ENCODE data around the gene B3GNT2. TPM values are rescaled to one million over a fixed set of nuclear protein-coding genes. Genes with fewer than 3 reads are reported as not detected.

The B3GNT2 gene
- polyA plus RNA-seq, 3 donors: 26.3 to 38.1 (median 32.7) TPM

DNA sequence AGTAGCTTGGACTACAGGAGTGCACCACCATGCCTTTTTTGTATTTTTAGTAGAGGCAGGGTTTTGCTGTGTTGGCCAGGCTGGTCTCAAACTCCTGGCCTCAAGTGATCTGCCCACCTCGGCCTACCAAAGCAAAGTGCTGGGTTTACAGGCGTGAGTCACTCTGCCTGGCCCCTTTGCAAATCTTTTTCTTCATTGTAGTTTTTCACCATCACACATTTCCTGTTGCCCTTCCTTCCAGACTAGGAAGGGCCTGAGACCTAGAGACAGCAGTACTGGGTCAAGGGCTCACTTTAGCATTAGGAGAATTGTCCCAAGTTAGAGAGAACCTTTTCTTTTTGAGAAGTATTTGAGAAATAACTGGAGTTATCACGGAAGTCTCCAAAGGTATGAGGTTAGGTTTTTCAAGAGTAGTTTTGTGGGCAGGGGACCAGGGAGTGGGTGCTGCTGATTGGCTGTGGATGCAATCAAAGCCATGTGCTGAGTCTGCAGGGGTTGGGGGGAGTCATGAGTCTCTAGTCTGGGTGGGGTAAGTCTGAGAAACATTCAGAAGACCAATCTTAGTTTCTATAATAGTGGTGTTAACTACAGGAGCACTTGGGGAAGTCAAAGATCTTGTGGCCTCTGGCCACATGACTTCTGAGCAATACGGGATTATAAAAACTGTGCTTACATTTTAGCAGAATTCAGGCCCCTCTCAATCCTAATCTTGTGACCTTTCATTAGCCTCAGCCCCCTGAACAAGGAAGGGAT, 23.7 kb downstream of the B3GNT2 start:
- no peak for DNase-seq (ENCODE audit: extremely low read depth in 1 of 11, low read depth in 9 of 11, low spot score in 4 of 11)

DNA sequence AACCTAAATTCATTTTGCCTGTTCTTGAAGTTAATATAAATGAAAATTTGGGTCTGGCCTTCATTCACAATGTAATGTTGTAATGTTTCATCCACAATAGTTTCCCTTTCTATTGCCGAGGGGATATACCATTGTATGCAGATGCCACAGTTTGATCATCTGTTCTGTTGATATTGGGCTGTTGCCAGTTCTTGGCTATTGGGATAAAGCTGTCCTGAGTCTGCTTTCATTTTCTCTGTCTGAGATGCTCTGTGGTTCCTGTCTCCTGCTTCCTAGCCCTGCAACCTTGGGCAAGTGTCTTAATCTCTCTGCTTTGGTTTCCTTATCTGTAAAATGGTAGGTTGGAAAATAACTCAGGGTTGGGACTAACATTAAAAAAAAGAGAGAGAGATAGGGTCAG, 25.2 kb downstream of the B3GNT2 start:
- no peak for DNase-seq (ENCODE audit: extremely low read depth in 1 of 11, low read depth in 9 of 11, low spot score in 4 of 11)

DNA sequence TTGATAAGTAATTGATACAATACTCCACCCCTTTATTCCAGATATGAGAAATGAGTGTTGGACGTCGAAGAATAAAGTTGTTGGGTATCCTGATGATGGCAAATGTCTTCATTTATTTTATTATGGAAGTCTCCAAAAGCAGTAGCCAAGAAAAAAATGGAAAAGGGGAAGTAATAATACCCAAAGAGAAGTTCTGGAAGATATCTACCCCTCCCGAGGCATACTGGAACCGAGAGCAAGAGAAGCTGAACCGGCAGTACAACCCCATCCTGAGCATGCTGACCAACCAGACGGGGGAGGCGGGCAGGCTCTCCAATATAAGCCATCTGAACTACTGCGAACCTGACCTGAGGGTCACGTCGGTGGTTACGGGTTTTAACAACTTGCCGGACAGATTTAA, 26.3 kb downstream of the B3GNT2 start:
- DNase-seq (ENCODE audit: extremely low read depth in 1 of 11, low read depth in 9 of 11, low spot score in 4 of 11): no peak

DNA sequence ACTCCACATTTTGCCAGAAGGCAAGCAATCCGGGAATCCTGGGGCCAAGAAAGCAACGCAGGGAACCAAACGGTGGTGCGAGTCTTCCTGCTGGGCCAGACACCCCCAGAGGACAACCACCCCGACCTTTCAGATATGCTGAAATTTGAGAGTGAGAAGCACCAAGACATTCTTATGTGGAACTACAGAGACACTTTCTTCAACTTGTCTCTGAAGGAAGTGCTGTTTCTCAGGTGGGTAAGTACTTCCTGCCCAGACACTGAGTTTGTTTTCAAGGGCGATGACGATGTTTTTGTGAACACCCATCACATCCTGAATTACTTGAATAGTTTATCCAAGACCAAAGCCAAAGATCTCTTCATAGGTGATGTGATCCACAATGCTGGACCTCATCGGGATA, 26.8 kb downstream of the B3GNT2 start:
- DNase-seq (ENCODE audit: extremely low read depth in 1 of 11, low read depth in 9 of 11, low spot score in 4 of 11): no peak

DNA sequence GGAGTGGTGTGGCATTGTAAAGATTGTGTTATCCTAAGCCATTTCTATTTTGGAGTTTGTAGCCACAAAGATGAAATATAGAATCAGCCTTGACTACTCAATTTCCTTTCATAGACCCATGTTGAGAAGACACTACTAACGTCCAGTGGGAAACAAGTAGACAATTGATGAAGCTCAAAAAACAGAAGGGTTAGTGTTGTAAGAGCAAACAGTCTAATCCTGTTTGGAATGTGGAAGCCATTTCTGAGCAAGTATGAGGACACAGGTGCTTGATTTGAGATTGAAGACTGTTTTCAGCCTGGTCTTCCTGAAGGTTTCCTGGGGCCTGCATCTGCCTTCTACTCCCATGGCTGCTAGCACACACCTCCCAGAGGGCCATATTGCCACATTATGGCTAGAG, 29.1 kb downstream of the B3GNT2 start:
- no peak for DNase-seq (ENCODE audit: extremely low read depth in 1 of 11, low read depth in 9 of 11, low spot score in 4 of 11)

DNA sequence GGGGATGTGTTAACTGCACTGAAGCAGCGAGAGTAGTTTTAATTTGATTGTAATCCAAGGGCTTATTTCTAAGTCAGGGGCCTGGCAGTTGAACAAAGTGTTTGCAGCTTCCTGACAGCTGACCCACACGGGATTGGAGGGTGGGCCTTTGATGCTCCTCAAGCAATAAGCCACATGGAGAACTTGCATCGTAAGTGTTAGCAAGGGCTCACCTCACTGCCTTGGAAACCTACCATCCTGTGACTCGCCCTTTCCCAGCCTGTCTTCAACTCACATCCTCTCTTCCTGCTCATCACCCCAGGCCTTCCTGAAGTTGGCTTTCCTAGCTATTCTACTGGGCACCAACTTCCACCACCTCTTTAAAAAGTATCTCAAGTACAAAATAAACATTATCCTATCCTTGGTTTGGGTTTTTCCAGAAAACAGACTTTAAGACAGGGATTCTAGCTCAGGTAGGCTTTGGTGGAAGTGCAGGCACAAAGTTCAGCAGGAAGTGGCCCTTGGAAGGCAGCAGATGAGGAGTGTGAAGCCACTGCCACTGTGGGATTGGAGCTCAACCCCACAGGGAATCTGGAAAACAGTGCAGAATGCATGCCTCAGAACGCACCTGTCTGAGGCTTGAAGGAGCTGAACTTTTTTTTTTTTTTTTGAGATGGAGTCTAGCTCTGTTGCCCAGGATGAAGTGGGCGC, 31.6 kb downstream of the B3GNT2 start:
- no peak for DNase-seq (ENCODE audit: extremely low read depth in 1 of 11, low read depth in 9 of 11, low spot score in 4 of 11)

DNA sequence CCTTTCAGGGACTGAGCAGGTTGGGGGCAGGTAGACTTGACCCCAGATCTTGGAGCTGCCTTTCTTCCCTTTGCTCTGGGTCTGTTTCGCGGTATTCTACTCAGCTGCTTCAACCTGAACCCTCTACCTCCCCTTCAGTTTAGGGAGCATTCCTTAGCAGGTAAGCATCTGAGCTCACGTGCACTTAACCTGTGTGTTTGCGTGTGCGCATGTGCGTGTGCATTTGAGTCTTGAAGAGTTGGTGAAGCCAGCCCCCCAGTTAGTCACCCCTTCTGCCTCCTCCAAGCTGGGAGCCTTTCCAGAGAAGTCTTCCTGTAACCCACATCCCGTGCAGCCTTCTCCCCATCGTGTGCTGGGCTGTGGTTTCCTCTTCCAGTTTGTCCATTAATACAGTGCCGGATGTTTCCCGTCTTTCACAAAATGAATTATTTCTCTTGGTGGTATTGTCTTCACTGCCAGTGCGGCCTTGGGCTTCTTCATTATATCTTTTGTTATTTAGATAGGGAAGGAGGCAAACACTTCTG, 33.2 kb downstream of the B3GNT2 start:
- no peak for DNase-seq (ENCODE audit: extremely low read depth in 1 of 11, low read depth in 9 of 11, low spot score in 4 of 11)

DNA sequence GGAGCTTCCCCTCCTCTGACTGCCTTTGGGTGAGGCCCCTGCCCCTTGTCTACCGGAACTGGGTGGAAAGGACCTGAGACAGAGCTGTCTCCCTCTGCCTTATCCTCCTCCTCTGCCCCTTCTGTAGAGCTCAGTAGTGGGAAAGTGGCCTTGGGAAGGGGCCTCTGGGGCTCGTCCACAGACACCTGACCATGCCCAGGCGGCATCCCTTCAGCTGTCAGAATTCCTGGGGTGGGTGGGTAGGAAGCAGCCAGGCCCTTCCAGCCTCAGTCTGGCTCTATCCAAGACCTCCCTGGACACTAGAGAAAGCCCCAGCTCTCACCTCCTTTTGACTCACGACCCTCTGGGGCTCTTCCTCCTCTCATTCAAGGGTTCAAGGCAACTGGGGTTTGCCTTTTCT, 35.6 kb downstream of the B3GNT2 start:
- no peak for DNase-seq (ENCODE audit: extremely low read depth in 1 of 11, low read depth in 9 of 11, low spot score in 4 of 11)

DNA sequence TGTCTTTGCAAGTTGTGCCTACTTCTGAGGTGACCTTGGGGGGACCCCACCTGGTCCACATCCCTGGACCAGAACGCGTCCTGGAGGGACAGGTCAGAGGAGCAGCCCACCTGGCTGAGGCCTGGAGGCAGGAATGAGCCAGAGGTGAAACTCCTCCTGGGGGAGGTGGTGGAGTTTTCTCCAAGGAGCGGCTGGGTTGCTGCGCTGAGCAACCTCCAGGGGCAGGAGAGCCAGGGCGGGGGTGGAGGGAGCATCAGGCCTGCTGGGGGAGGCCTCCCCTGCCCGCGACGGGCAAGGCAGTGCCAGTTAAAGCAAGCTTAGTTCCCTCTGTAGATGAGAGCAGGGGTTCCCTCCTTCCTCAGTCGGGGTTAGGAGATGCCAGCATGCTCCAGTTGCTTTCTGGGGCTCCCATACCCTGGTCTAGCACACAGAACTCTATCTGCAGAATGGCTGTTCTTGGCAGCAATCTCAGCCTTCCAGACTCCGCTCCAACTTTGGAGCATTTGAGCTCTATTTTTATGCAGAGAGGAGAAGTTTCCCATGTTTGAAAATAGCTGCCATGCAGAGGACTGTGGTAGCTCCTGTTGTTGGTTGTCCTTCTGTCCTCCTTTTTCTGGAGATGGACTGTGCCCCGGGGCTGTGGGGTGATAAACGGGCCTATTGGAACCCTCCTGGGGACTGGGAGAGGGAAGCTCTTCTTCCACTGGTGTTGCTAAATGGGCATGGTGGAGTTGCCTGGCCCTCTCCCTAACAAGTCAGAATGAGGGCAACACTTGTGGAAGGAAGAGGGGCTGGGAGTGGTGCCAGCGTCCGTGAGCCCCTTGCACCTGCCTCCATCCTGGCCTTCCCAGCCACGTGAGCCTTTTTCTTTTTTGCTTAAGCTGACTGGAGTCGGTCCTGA, 39.1 kb downstream of the B3GNT2 start:
- no peak for DNase-seq (ENCODE audit: extremely low read depth in 1 of 11, low read depth in 9 of 11, low spot score in 4 of 11)

DNA sequence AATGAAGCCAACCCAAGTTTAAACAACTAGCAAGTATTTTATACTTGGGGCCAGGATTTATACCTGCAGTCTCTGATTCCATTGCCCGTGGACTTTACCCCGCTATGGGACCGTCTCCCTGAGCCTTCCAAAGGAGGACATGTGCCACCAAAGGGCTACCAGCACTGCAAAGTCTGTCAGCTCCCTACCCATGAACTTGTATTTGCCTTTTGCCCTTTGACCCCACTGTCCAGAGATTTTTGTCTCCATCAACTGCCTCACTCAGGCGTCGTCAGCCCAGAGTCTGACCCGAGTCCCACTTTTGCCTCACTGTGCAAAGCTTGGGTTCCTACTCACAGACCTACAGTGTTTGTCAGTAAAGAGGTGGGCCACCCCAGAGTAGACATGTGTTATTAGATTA, 40.6 kb downstream of the B3GNT2 start:
- no peak for DNase-seq (ENCODE audit: extremely low read depth in 1 of 11, low read depth in 9 of 11, low spot score in 4 of 11)

DNA sequence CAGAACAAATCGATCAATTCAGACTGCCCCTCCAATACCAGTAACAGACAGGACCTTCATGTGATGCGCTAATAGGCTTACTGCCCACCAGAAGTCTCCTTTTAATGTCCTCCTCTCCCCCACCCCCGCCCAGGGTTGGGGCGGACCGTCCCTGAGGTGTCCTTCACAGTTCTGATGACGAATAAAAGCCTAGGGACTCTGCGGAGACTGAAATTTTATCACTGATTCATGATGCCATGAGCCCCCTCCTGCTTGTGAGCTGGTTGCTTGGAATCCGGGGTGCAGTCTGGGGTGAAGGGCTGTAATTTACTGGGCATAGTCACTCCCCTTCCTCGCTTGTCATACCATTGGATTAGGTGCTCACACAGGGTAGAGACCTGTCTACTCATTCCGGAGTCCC, 42.3 kb downstream of the B3GNT2 start:
- no peak for DNase-seq (ENCODE audit: extremely low read depth in 1 of 11, low read depth in 9 of 11, low spot score in 4 of 11)

DNA sequence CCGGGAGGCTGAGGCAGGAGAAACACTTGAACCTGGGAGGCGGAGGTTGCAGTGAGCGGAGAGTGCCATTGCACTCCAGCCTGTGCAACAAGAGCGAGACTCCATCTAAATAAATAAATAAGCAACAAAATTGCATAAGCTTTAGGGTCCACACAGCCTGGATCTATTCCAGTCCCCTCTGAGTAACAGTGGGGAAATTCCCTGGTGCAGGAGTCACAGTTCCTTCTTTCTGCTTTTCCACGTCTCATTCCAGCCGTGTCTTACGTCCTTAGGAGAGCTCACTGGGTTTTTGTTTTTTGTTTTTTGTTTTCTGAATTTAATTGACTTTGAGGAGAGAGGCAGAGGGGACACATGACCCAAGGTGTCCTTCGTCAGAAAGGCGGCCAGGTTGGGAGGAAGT, 44.6 kb downstream of the B3GNT2 start:
- no peak for DNase-seq (ENCODE audit: extremely low read depth in 1 of 11, low read depth in 9 of 11, low spot score in 4 of 11)

DNA sequence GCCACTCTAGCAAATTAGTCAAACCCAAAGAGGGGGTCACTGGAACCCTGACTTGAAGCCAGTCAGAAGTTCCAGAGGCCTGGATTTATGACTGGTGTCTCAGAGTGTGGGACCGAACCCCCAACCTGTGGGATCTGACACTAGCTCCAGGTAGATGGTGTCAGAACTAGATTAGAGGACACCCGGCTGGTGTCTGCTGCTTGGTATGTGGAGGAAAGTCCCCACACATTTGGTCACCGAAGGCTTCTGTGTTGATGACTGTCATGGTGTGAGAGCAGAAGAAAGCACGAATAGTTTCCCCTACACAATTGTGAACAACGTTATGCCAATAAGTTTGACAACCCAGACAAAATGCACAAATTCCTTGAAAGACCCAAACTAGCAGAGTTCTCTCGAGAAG, 48.1 kb downstream of the B3GNT2 start:
- no peak for DNase-seq (ENCODE audit: extremely low read depth in 1 of 11, low read depth in 9 of 11, low spot score in 4 of 11)

DNA sequence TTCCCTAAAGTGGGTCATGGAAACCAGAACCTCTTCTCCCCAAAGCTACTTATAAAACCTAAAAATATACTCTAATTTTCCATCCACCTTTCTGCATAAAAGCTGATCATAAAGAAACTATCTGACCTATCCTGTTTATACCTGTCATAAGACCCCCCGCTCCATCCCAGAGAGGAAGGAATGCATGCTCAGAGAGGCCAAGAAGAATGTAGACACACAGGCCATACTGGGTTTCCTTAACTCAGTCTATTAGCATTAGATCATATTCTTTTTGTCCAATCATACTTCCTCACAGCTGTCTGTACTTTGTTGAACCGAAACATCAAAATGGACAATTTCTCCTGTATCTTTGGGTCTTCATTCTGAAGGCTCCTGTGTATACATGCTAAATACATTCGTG, 52.3 kb downstream of the B3GNT2 start:
- no peak for DNase-seq (ENCODE audit: extremely low read depth in 1 of 11, low read depth in 9 of 11, low spot score in 4 of 11)

DNA sequence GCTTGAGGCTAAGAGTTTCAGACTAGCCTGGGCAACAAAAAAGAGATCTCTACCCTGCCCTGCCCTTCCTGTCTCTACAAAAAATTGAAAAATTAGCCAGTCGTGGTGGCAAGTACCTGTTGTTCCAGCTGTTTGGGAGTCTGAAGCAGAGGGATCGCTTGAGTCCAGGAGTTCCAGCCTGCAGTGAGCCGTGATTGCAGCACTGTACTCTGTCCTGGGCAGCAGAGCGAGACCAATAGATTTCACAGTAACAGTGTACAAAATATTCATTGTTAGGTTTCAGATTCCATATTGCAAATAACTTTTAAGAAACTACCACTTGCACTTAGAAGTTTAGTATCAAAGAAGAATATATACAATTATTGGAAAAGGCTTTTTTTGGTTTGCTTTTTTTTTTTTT, 54.3 kb downstream of the B3GNT2 start:
- DNase-seq (ENCODE audit: extremely low read depth in 1 of 11, low read depth in 9 of 11, low spot score in 4 of 11): no peak

DNA sequence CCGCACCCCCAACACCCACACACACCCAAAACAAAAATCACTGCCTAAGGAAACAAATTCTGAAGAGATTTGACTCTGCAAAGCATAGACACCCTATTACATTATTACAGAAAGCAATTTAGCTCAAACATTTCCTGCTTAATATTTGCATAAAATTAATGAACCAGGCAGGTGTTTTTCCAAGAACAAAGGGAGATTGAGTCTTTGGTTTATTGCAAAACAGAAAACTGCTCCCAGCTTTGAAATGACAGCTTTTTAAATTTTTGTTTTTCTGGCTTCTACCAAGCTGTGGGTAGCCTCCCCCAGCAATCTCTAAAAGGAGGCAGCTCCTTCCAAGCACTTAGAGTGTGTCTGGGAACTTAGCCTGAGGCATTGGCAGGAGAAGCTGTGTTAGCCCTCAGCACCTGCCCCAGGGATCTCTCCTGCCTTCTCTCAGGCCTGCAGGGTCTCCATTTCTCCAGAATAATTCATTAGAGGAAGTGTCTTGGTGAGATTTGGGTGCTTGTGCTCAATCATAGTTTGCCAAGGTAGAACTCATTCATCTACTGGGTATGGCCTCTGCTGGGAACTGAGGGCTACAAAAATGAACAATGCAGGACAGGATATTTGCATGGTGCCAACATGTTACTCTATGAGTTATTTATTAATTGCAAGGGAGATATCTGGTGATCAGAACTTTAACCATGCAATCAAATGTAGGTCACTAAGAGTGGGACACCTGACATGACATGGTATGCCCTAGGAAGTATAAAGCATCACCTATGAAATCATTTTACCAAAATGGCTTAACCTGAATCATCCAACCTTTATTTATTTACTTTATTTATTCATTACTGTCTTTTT, 58.7 kb downstream of the B3GNT2 start:
- DNase-seq (ENCODE audit: extremely low read depth in 1 of 11, low read depth in 9 of 11, low spot score in 4 of 11): no peak

DNA sequence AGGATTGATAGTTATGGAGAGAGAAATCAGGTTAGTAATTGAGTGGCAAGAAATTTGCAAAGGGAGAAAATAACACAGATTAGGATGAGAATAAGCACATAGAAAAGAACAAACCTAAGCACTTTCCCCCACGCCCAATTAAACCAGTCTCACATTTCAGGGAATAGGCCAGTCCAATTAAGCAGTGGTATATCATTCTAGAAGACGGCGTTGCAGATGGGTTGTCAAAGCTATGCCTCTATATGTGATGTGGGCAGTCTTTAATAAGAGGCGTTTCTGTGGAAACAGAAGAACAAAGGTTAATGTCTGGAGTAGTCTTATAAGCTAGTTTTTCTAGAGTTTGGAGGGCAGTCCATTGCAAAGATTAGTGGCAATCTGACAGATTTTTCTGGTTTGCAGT, 61.6 kb downstream of the B3GNT2 start:
- peak in 4 of 11 donors; percentile 10 to 42 (median 20) for DNase-seq (ENCODE audit: extremely low read depth in 1 of 11, low read depth in 9 of 11, low spot score in 4 of 11)

DNA sequence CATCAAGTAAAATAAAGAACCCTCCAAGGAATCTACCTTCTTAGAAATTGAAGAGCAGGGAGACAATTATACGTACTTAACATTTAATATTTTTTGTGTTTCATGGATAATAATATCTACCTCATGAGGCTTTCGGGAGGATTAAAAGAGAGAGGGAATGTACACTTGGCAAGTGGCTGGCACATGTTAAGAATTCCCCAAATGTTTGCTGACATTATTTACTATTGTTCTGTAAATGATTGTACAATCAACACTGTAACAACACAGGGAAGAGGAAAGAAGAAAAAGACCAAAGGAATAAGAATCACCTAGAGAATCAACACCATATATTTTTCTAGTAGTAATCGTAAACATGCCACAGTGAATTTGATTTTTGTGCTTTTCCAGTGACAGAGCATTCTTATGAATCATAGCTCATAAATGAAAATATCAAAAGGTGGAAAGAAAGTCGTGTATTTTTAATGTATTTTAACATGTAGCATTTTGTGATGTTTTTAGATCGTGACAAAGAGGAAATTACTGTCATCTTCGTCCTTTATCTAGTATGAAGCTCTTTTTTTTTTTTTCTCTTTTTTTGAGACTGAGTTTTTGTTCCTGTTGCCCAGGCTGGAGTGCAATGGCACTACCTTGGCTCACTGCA, 67.3 kb downstream of the B3GNT2 start:
- DNase-seq (ENCODE audit: extremely low read depth in 1 of 11, low read depth in 9 of 11, low spot score in 4 of 11): no peak
